GM19438 (cell line): ENCODE measurements around the gene CHST8.
"Not testable (repeated sequence)": the region's sequence is repeated elsewhere in the genome, so short reads cannot be mapped to it uniquely, and the experiment has no call there.

Source experiments
- ATAC-seq: cut with Tn5 transposase; IDR thresholded peaks from one replicate; pipeline ENCODE4 v1.9.1; 2021; ENCODE audit warnings: low read depth; ENCODE audit not compliant: unreplicated experiment

CHST8 gene

DNA sequence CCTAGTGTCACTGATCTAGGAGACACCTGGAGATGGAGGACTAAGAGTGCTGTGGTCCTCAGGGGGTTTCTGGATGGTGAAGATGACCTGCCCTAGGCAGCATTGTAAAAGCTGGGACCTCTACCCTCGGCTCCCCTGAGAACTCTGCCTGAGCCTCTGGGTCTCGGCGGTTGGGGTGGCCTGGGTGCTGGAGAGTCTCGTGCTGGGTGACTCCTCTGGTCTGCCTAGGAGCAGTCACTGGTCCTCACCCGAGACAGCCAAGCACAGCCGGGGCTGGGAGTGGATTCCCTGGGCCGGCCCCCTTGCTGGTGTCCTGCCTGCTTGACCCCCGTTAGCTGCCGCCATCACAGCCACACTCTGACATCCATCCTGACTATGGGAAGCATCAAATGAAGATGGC lies 181.6 kb downstream of the CHST8 start:
- no peak for ATAC-seq

DNA sequence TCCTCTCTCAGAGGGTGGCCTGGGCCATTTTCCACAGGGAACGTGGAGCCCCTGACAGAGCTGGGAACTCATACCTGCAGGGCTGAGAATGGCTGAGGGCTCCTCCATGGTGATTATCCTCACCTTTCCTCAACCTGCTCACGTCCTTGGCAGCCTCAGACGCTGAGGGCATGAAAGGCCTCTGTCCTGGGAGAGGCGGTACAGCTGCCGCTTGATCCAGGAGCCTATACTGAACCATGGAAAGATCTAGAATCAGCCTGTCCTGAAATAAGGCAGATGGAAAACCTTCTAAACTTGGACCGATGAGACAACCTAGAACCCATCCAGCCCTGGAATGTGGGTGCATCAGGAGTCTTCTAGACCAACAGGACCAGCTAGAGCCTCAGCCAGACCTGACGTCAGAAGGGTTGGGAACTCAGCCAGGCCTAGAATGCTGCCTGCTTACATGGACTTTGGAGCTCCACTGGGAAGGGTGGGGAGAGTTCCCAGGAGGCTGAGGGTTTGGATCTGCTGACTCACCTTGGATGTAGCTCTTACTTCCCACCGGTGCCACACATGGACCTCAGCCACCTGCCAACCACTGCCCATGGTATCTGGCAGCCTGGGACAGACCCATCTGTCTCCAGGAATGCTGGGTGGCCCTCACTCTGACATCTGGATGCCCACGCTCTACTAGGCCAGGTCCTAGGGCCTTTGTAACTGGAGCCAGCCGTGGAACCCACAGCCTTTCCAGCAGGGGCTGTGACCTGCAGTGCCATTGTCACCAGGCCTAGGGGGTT lies 182.5 kb downstream of the CHST8 start:
- no peak for ATAC-seq

DNA sequence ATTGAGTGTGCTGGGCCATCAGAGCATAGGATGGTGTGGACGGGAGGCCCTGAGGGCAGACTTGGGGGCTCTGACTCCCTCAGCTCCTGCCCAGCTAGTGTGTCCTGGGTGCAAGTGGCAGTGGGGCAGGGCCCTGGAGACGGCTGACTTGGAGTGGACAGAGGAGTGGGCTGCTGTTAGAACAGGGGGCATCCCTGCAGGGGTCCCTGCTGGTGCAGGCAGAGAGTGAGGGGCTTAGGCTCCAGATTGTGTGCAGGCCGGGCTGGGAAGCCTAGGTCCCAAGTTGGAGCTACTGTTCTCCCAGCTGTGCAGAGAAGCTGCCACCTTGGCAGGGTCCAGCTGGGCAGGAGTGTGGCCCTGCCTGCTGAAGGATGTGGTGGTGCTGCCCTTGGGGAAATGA lies 183.6 kb downstream of the CHST8 start:
- ATAC-seq, result no peak

DNA sequence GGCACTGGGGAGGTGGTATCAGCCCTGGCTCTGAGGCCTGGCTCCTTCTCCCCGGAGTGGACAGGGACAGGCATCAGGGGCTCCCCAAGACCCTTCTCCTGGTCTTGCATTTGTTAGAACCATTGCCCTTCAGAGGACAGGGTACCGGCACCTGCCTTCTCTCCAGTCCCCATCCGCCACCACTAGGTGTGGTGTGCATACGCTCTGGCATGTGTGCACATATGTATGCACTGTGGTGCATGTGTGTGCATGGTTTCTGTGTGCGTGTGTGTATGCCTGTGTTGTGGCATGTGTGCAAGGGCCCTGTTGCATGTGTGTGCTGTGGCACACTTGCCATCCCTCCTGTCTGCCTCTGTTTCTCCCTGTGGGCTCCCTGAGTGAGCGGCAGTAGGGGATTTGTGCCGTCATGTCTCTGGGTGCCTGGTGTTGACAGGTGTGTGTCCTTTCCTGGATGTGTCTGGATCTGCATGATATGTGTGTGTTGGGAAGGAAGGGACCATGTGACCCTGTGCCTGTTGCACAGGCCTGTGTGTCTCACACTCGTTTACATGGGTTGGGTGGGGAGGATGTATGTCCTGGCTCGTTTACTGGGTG lies 184.2 kb downstream of the CHST8 start:
- no peak for ATAC-seq

DNA sequence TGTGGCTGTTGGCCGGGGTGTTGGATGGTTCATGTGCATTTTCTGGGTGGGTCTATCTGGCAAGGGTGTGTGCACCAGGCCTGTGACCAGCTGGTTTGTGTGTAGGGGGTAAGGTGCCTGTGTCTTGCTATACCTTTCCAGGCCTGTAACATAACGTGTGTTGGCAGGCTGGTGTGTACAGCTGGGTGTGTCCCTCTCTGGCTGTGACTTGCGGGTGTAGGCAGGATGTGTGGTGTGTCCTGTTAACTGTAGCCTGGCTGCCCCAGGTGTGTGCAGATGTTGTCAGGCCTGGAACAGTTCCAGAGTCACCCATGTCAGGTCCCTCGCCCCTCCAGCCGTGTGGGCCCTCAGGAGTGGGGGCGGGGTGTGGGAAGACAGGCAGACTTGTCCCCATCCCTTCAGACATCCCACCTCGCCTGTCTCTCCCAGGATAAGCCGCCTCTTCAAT lies 184.7 kb downstream of the CHST8 start:
- no peak for ATAC-seq

DNA sequence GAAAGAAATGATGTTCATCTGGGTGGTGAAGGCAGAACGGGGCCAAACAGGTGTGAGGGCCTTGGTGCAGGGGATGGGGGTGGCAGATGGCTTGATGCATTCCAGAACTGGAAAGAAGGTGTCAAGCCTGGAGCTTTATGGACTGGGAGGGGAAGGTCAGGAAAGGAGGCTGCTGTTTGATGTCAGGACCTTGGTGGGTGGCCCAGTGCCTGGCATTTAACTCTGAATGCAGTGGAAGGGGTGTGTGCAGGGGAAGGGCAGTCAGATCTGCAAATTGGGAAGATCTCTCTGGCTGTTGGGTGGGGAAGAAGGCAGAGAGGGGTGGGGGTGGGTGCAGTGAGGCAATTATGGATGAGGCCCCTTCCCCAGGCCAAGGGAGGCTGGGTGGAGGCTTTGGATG lies 186.6 kb downstream of the CHST8 start:
- no peak for ATAC-seq

DNA sequence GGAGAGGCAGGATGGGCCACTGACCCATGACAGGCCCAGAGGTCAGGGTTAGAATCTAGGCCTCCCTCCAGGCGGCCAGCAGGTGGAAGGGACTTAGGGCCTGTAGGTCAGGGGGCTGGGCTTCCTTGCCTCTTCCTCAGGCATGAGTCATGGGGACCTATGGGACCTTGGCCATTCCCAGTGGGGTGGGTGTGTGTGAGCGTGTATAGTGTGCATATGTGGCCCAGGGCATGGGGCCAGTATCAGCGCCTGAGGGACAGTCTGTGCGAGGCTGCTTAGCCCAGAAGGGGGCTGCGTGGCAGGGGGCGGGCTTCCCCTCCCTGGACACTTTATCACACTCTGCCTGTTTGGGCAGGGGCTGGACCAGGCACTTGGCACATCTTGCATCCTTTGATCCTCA lies 188.2 kb downstream of the CHST8 start:
- no peak for ATAC-seq

DNA sequence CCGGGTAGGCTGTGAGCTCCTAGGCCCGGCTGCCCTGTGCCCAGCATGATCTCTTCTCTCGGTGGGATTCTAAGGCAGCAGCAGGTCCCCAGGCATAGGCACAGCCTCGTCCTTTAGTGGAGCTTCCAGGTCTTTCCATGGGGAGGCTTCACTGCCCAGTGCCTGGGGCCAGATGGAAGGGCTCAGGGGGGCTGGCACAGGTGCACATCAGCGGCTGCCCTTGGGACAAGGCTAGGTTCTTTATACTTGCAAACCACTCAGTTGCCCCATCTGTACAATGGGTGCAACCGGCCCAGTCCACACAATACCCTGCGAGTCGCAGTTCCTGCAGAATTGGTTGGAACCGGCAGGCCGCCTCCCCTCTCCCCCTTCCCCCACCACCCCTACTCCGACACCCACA lies 189.1 kb downstream of the CHST8 start:
- no peak for ATAC-seq

DNA sequence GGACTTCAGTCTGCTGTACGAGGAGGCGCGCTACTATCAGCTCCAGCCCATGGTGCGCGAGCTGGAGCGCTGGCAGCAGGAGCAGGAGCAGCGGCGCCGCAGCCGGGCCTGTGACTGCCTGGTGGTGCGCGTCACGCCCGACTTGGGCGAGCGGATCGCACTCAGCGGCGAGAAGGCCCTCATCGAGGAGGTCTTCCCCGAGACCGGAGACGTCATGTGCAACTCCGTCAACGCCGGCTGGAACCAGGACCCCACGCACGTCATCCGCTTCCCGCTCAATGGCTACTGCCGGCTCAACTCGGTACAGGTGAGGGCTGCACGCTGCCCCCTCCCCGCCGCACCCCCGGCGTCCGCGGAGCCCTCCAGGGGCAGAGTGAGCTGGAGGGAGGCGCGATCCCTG lies 189.5 kb downstream of the CHST8 start:
- ATAC-seq, result no peak

DNA sequence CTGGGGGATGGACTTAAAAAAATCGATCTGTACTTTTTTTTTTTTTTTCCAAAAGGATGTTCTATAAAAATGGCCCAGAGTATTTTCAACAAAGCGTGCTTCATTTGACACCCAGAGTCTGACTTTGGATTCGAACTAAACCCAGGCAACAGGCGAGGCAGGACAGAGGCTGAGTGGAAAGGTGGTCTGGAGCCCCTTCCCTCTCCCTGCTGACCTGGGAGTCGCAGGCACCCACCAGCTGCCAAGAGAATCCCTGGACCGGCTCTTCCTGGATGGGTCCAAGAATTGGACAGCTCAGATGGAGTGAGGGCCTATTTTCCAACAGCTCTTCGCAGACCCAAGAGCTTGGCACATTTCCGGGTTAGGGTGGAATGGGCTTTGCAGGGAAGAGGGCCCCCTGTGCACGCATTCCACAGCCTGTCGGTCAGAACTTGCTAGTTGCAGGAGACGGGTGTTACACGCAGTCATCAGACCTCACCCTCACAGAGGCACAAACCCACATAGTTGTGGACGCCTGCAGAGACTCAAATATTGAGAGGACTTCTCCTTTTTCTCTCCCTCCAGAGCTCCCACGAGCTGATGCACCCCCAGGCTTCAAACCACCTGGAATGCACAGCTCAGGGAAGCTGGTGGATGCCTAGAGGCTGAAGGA lies 190.1 kb downstream of the CHST8 start:
- ATAC-seq, result no peak

DNA sequence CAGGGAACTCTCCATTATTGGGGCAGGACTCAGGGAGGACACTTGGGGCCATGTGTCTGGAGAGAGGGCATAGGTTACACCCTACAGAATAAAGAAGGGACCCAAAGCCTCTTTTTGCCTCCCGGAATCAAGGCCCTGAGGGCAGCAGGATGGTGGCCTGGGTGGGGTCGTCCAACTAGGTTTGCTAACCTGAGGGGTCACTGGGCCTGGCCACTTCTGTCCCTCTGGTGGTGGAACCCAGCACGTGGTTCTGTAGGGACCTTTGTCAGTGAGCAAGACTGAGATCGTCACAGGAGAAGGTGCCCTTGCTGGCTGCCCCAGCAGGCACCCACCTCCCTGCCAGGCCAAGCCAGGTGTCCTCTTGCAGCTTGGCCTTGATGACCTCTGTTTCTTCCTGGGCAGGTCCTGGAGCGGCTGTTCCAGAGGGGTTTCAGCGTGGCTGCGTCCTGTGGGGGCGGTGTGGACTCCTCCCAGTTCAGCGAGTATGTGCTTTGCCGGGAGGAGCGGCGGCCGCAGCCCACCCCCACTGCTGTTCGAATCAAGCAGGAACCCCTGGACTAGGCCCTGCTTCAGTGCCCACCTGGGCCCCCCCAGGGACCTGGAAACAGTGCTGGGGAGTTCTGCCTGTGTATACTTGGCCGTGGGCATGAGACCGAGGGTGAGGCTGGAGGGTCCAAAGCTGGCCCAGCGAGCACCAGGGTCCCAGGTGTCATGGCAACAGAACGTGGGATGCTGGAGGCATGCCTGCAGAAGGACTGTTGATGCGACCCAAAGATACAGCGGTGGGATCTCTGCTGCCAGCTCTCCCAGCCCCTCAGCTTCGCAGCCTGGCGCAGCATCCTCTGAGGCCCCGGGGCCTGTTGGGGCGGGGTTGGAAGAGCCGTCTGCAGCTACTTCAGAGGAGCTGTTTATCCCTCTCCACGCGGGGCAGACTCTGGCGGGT lies 190.9 kb downstream of the CHST8 start:
- no peak for ATAC-seq

DNA sequence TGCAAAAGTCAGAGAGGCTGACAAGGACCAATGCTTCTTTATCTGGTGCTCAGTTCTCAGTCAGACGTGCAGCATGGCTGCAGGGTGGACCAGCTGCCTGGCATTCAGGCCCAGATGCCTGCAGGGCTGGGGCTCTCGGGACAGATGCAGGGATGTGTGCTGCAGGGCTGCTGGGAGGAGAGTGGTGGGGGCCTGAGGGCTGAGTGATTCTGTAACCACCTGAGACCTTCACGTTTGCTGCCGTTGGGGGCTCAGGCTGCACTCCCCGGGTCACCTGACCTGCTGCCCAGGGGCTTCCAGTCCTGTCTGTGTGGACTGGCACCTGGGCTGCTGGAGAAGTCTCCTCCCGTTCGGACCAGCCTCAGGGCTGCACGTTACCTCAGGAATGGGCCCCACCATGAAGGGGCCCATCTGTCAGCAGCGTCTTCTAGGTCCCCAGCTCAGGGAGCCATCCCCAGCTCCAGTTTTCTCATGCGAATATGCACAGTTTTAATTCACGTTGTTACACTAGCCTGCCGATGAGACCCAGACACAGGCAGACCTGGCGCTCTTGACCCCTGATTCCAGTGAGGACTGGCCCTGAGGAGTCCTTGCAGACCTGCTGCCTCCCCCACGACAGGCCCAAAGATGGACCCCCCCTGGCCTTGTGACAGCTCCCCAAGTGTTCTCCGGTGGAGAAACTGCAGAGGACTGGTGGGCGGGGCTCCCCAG lies 191.8 kb downstream of the CHST8 start:
- no peak for ATAC-seq

DNA sequence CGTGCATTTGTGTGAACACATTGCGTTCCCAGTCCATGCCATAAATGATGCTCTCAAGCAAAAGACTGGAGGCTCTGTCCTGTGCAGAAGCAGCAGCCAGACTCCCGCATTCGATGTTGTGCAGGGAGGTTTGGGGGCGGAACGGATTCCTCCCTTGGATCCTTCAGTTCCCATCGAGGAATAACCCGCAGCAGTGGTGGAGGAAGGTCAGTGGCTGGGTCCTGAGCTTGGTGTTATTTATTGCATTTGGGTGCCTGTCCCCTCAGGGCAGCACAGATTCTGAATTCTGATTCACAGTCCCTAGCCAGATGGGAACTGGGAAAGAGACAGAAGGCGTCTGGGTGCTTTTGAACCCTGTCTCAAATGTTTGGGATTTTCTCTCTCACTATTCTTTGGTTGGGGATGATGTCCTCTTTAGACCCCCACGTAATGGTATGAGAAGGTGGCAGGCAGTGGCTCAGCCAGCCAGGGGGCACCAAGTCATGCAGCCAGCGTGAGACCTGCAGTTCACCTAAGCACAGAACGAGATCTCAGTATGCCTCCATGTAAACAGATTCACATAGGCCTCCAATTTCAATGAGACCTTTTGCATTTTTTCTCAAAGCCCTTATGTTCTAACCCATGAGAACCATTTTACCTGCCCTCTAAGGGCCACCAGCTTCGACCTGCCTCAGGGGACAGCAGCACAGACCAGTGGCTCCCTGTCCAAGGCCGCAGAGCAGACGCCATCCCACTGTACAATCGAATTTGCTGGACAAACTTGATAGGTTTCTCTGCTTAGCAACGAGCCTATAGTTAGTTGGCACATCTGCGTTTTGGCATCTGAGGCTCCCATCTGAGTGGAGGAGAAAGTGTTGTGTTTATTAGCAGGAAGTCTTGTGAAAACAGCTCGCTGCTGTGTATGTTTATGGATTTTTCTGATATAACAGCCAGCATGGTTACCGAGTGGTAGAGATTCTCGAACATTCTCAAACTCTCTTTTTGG lies 192.7 kb downstream of the CHST8 start:
- no peak for ATAC-seq

DNA sequence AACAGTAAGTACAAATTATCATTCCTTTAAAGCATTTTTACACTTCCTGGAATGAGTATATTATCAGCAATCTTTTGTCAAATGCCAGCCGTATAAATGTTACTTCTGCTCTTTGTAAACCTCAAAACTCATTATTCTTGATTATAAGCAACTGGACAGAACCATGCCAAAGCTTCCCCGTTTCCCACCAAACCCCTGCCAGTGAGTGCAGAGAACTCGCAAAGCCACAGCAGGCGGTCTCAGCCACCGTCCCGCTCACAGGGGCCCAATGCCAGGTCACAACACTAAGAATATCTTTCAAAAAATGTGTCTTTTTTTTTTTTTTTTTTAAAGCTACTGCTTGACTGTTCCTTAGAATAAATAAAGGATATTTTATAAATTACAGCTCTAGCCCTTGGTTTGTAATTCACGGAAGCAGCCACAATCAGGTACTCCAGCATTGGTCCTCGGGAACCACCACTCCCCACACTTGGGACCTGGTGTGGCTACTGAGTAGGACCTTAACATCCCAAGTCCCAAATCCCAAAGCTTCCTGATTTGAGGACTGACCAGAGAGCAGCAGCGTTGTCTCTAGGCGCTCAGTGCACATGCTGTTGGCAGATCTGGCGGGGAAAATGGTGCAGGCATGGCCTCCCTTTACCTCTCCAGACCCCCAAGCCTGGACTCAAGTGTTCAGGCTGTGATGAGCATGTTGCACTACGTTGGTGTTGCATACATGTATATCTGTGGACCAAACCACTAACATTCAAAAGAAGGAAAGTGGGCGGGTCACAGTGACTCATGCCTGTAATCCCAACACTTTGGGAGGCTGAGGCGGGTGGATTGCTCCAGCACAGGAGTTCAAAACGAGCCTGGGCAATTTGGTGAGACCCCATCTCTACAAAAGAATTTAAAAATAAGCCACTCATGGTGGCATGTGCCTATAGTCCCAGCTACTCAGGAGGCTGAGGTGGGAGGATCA lies 193.9 kb downstream of the CHST8 start:
- no peak for ATAC-seq

DNA sequence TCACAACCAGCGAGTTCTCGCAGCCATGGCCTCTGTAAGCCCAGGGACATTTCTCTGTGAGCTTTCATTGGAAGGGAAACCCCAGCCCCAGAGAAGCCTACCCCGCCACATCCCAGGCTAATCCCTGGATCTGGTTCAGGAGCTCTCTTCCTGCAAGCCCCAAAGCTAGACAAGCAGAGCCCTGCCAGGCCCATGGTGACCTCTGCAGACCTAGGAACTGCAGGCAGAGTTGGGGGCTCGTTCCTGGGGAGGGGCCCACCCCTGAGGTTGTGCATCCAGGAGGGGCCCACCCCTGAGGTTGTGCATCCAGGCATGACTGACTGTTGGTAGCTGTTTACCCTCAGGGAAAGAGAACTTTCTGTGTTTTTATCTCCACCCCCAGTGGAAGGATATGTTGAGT lies 196.7 kb downstream of the CHST8 start:
- no peak for ATAC-seq

DNA sequence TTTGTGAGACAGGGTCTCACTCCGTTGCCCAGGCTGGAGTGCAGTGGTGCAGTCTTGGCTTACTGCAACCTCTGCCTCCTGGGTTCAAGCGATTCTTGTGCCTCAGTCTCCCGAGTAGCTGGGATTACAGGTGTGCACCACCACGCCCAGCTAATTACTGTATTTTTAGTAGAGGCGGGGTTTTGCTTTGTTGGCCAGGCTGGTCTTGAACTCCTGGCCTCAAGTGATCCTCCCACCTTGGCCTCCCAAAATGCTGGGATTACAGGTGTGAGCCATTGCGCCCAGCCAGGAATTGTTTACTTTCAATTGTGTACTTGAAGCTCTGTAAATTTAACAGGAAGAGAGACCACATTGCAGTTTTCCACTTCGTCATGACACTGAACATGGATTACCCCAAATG lies 197.3 kb downstream of the CHST8 start:
- ATAC-seq, result not testable (repeated sequence)

DNA sequence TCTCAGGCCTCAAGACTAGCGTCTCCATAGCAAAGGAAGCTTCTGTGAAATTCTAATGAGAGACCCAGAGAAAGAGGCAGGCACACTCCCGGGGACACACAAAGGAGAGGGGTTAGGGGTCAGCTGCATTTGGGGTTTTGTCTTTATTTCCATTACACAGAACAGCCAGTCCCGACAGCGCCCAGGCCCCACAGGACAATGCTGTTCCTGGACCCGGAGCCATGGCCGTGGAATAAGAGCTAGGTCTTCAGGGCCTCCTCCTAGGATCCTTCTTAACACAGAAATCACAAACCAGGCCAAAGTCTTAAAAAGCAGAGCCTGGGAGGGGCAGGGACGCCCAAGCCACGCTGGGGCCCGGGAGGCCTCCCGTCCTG lies 197.7 kb downstream of the CHST8 start:
- no peak for ATAC-seq
